HG02571 (cell line): ENCODE measurements around the gene SYTL4.
A peak's percentile ranks its signal among the peaks of the same experiment; 100 is the strongest.

ENCODE experiments used
- ATAC-seq: cut with Tn5 transposase; IDR thresholded peaks from one replicate; pipeline ENCODE4 v1.9.1; 2021; ENCODE audit warnings: mild to moderate bottlenecking, moderate library complexity; ENCODE audit not compliant: unreplicated experiment

SYTL4 gene

DNA sequence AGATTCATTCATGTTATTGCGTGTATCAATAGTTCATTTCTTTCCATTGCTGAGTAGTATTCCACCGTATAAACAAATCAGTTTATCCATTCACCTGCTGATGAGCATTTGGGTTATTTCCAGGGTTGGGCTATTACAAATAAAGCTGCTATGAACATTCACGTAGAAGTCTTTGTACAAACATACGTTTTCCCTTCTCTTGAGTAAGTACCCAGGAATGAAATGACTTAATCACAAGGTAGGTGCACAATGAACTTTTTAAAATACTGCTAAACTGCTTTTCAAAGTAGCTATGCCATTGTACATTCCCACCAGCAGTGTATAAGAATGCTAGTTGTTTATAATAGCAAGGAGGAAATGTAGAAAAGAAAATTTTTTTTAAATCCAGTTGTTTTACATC is 35.9 kb downstream of the SYTL4 start:
- no peak for ATAC-seq

GRCh38 chrX:100695302-100695701 is 36.6 kb downstream of the SYTL4 start:
- no peak for ATAC-seq

- ATAC-seq, result peak; percentile 67
Observed at GRCh38 chrX:100687546-100687945, 44.4 kb downstream of the SYTL4 start.

GRCh38 chrX:100687128-100687527 is 44.8 kb downstream of the SYTL4 start:
- peak; percentile 31 for ATAC-seq

DNA sequence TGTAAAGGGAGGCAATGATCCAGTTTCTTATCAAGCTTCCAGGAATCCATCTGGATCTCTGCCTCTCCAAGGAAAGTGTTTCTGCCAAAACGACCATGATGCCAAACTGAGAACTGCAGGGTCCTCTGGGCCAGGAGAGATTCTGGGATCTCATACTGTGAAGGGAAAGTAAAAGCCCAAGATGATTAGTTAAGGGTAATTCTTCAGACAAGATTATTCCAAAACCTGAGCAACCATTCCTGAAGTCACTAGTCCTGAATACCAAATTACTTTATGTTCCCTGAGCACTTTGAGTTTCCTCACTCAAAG is 46.0 kb downstream of the SYTL4 start:
- no peak for ATAC-seq

- ATAC-seq, result no peak
Observed at GRCh38 chrX:100685284-100685996, 46.5 kb downstream of the SYTL4 start.

DNA sequence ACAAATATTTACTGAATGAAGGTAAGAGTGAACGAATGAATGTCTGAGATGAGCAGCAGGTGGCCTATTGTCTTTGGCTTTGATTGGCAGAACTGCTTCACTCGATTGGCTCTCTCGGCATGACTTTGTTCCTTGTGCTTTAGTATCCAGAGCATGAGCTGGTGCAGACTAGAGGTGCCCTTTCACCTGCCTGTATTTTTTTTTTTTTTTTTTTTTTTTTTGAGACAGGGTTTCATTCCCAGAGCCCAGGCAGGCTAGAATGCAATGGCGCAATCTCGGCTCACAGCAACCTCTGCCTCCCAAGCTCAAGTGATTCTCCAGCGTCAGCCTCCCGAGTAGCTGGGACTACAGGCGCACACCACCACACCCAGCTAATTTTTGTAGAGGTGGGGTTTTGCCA is 49.0 kb downstream of the SYTL4 start:
- no peak for ATAC-seq

GRCh38 chrX:100681599-100681998 is 50.3 kb downstream of the SYTL4 start:
- ATAC-seq, result no peak

- no peak for ATAC-seq
Observed at GRCh38 chrX:100680756-100681155, 51.2 kb downstream of the SYTL4 start.

GRCh38 chrX:100677611-100678181 is 54.2 kb downstream of the SYTL4 start:
- ATAC-seq, result no peak

GRCh38 chrX:100674705-100675104 is 57.2 kb downstream of the SYTL4 start:
- ATAC-seq, result no peak

- ATAC-seq, result no peak
Observed at GRCh38 chrX:100673397-100673953, 58.4 kb downstream of the SYTL4 start.

GRCh38 chrX:100672966-100673365 is 59.0 kb downstream of the SYTL4 start:
- ATAC-seq, result no peak

DNA sequence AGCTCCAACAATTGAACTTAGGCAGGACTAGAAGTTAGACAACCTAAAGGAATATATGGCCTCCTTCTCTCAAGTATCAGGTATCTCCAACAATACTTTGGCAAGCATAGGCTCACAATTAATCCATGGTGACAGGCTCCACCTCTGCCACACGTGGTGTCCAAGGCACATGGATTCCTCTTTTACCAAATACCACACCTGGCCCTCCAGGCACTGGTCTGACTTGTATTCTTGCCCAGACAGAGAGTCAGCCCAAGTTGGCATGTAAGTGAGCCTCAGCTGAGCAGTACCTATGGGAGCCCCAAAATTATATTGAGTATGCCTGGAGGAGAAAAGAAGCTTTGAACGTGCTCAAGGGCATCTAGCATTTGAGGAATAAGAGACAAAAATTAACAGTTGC is 68.3 kb downstream of the SYTL4 start:
- no peak for ATAC-seq

GRCh38 chrX:100662796-100663195 is 69.1 kb downstream of the SYTL4 start:
- ATAC-seq, result no peak

GRCh38 chrX:100662170-100662569 is 69.8 kb downstream of the SYTL4 start:
- no peak for ATAC-seq

DNA sequence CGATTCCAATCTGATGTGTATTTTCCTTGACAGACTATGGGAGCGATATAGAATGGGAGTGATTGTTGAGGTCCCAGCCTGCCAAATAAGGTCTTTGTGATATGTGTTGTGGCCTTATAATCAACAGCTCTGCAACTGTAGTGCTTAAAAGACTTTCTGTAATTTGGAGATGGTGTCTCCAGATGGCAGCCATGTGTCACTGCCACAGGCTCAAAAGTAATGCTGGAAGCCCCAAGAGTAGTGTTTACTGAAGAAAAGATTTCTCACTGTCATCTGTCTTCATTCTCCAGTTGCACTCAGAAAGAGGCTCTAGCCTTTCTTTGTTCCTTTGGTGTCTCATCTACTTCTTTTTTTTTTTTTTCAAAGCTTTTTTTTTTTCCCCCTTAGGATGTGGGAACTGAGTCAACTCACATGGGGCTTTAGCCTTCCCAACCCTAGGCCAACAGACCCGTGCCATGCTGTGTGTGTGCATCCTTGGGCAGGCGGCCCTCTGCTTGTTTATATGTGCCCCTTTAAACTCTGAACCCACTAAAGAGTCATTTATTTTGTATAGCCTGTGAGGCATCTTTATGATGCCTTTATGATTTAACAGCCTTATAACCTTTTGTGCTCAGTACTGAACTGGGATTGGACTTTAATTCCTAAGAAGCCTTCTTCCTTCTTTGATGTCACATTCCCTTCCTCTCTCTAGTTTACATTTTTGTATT is 72.3 kb downstream of the SYTL4 start:
- no peak for ATAC-seq

DNA sequence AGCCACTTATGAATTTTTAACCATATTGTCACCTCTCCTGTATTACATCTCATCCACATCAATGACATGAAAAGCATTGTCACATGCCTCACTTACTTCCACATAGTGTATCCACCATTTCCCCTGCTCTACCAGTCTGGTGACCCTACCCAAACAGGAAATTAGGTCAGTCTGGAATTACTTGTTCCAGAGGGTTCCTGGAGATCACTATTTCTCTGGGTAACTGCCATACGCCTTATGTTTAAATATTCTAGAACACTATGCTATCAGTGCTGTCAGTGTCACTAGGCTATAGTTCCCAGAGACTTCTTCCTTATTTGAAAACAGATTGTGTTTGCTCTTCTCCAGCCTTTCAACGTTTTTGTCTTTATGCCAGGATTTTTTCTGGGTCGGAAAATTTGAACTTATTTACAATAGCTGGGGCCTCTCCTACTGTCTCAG is 73.0 kb downstream of the SYTL4 start:
- no peak for ATAC-seq

- no peak for ATAC-seq
Observed at GRCh38 chrX:100654261-100654660, 77.7 kb downstream of the SYTL4 start.

DNA sequence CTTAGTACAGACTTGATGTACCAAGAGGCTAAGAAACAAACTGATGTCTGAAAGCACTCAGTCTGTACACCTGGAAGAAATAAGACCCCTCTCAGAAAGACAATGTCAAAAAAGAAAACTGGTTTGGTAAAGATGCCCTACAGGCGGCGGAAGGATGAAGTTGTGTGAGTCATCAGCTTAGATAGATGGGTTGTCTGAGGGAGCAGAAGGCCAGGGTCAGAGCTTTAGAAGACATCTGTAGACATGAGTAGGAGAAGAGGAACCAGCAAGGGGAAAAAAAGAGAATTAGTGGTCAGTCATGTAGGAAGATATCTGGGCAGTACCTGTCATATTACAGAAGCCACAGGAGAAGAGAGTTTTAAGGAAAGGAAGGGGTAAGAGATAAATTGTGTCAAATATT is 79.7 kb downstream of the SYTL4 start:
- no peak for ATAC-seq

- ATAC-seq, result no peak
Observed at GRCh38 chrX:100650841-100651240, 81.1 kb downstream of the SYTL4 start.
